Pulmonary artery endothelial cell (primary cell): Measurements from ENCODE around the gene AKIRIN2. TPM values are rescaled to one million over a fixed set of nuclear protein-coding genes. Genes with fewer than 3 reads are reported as not detected.
"Not testable (repeated sequence)": the region's sequence is repeated elsewhere in the genome, so short reads cannot be mapped to it uniquely, and the experiment has no call there.

Source experiments
- DNase-seq: peaks from one replicate; pipeline ENCODE4 v3.0.0-alpha.2; 2011; ENCODE audit warnings: low read depth, low spot score
- total RNA-seq: library from RNA; depleted of rRNA; stranded (reverse); fragments of >200 nt; gene quantifications from 2 replicates; pipeline ENCODE4 v1.2.3, GENCODE V29; 2014

AKIRIN2 gene
- total RNA-seq, 1 donor from 2014 or later, result 18.5 TPM

DNA sequence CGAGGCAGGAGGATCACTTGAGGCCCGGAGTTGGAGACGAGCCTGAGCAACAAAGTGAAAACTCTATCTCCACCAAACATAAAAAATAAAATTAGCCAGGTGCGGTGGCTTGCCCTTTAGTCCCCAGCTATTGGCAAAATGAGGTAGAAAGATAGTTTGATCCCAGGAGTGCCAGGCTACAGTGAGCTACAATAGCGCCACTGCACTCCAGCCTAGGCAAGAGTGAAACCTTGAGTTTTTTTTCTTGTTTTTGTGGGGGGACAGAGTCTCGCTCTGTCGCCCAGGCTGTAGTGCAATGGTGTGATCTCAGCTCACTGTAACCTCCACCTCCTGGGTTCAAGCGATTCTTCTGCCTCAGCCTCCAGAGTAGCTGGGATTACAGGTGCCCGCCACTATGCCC, 14.1 kb downstream of the AKIRIN2 start:
- not testable (repeated sequence) for DNase-seq

DNA sequence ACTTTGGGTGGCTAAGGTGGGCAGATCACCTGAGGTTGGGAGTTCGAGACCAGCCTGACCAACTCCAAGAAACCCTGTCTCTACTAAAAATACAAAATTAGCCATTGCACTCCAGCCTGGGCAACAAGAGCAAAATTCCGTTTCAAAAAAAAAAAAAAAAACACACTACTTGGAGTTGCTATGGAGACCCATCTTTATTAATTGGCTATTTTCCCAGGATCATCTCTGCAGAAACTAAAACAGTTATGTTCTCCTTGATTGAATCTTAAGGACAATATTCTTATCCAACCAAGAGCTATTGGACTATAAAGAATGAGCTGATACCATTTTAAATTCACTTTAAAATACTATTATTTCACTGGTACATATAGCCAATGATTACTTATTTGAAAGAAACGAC, 14.7 kb downstream of the AKIRIN2 start:
- no peak for DNase-seq

DNA sequence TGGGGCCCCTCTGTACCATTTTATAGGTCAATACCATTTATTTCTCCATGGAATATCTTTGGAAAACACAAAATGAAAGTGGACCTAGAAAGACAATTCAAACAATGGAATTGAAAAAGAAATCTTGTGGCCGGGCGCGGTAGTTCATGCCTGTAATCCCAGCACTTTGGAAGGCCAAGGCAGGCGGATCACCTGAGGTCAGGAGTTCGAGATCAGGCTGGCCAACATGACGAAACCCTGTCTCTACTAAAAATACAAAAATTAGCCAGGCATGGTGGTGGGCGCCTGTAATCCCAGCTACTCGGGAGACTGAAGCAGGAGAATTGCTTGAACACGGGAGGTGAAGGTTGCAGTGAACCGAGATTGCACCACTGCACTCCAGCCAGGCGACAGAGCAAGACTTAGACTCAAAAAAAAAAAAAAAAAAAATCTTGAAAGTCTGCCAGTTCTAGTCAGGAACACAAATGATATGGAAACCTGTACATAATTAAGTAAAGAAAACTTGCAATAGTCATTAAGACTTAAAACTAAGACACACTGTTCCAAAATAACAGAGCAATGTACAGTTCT, 15.3 kb downstream of the AKIRIN2 start:
- DNase-seq, result not testable (repeated sequence)

DNA sequence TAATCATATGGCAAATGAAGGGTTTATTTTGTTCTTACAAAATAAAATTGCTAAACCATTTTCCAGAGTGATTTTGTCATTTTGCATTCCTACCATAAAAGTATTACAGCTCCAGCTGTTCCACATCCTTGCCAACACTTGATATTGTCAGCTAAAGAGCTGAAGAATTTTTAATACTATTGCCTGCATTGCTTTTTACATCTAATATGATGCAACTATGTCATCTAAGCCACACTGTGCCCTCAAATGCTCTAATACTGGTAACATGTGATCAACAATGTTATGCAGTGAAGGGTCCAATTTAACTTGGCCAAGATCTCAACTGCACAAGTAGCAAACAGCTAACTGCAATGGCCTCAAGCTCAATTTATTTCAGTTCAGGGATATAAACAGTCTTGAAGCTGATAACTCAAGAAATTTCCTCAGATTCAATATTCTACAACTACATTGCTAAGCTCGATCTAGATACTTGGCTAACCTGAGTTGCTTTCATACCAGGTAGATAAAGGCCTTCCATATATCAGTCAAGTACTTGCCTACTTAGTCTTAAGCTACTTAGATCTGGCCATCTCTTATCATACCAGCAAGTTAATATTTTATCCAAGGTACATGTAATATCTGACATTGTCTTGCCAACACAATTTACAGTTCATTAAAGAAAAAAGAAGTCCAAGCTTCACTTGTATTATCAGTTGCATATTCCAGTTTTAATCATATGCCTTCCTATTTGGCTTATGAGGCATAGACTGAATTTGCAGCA, 17.0 kb downstream of the AKIRIN2 start:
- no peak for DNase-seq

- no peak for DNase-seq
Measured at GRCh38 chr6:87683890-87684289, 18.1 kb downstream of the AKIRIN2 start.

DNA sequence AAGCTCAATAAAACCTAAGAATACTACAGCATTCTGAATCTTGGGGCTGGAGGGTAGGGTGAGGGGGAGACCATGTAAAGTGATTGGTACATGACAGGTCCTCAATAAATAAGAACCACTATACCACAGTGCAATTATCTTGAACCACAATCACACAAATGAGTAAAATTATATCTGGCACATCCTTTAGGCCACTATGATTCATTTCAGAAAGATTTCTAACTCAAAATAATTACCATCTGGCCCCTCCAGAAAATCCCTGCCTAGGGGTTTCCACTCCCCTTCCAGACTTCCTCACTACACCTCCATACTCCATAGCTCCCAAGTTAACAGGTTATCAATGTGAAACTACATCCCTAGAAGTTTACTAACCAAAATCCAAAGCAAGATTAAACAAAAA, 19.7 kb downstream of the AKIRIN2 start:
- DNase-seq, result no peak

DNA sequence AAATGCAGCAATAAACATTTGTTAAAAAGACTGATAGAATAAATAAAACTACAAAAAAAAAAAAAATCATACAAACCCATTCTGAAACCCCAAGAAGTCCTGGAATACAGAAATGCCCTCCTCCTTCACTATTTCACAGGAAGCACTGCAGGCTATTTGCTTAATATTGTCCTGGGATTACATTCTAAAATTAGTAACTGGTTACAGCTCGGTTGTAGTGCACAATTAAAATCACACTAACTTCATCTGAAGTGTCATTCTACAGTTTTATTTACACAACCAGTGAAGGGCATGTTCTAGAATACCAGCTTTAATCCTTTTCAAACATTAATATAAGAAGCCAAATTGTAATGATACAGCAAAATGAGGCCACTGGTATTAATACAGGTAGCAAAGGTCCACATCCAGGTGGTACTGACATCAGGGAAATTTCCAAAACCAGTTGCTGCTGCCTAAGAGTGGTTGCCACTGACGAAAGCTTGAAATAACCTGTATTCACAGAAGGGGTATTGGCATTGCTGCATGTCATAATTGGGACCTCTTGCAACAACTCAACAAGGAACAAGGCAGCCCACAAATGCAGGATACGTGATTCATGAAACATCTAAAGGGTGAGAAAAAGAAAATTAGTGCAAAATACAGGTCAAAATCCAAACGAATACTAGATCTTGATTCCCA, 26.9 kb downstream of the AKIRIN2 start:
- DNase-seq, result no peak

- no peak for DNase-seq
Measured at GRCh38 chr6:87674290-87674689, 27.7 kb downstream of the AKIRIN2 start.

DNA sequence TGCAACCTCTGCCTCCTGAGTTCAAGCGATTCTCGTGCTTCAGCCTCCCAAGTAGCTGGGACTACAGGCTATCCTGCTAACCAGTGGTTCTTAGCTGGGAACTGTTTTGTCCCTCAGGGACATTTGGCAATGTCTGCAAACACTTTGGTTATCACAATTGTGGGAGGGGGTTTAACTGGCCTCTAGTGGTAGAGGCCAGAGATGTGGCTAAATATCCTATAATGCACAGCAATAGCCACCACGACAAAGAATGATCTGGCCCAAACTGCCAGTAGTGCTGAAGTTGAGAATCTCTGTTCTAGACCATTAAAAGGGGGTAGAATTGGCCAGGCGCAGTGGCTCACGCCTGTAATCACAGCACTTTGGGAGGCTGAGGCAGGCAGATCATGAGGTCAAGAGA, 28.8 kb downstream of the AKIRIN2 start:
- no peak for DNase-seq

DNA sequence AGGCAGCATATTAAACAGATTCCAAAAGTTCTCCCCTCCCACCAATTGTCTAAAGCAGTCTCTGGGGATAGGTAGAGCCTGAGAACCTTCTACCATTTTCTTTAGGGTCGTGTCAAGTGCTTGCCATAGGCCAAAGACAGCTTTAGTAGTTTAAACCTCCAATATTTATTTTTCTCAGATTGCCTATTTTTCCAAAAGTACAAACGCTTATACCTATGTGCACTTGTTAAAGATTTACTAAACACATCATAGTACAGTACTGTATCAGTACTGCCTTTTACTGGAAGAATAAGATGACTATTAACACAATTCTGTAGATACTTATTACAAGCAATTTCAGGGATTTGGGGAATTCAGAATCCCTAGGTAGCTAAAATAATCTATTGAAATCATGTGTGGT, 29.4 kb downstream of the AKIRIN2 start:
- DNase-seq, result no peak

GRCh38 chr6:87671555-87672029, 30.4 kb downstream of the AKIRIN2 start:
- no peak for DNase-seq

DNA sequence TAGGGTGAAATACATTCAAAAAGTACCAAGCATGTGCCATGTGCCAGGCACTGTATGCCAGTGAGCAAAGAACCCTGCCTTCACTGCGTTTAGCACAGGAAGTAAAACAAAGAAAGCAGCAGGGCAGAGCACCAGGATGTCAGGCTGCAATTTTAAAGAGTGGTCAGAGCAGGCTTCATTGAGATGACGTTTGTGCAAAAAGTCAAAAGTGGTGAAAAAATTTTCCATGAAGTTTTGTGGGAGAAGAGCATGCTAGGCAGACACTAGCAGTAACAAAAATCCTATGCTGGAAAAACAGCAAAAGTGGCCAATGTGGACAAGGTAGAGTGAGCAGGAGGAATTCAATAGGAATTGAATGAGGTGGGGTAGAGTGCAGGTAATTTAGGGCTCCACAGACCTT, 31.3 kb downstream of the AKIRIN2 start:
- no peak for DNase-seq

- no peak for DNase-seq
Measured at GRCh38 chr6:87669051-87669450, 33.0 kb downstream of the AKIRIN2 start.

DNA sequence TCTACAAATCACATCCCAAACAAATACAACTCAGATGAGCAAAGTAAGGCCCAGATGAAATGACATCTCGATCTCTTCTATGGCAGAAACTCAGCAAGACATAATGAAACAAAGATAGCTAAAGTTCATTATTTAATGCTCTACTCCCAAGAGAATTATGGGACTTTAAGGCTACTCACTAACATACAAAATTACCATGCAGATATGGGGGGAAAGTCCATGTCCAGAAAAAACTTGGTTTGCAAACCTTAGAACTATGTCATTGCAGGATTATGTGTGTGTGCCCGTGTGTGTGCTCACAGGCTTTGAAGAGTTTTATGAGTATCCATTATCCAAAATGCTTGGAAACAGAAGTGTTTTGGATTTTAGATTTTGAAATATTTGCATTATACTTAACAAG, 34.0 kb downstream of the AKIRIN2 start:
- DNase-seq, result no peak

DNA sequence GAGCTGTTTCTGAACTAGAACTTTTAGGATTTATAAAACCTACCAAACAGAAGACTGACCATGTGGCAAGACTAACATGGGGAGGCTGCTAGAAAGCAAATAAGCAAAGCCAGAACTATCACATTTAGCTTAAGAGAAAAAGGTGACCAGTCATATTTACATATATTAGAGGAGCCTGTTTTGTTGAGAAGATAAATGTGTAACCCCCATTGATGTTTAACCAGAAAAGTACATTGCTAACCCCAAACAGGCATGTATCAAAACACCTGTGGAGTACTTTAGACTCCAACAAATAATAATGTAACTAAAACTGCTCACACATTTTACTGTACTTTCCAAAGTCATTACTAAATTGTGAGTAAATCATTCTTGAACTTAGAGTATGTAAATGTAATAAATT, 35.0 kb downstream of the AKIRIN2 start:
- DNase-seq, result no peak

- no peak for DNase-seq
Measured at GRCh38 chr6:87664921-87665485, 37.0 kb downstream of the AKIRIN2 start.

- DNase-seq, result no peak
Measured at GRCh38 chr6:87663434-87663833, 38.6 kb downstream of the AKIRIN2 start.

- no peak for DNase-seq
Measured at GRCh38 chr6:87661503-87661902, 40.5 kb downstream of the AKIRIN2 start.

DNA sequence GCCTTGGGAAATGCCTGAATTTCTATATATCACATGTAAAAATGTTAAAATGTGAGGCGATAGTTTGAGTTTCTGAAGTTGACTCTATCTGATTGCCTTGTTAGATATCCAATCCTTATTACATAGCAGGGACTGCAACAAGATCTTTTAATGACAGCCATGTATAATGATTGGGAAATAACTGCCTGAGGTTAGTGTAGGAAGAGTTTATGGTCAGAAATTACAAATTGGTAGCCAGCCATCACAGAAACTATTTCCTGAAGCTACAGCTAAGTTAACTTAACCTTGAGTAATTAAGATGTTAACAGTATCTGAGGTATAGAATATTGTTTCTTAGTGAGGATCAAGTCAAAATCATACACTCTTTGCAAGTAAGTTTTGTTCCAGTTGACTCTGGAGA, 41.0 kb downstream of the AKIRIN2 start:
- DNase-seq, result no peak

GRCh38 chr6:87660226-87660911, 41.7 kb downstream of the AKIRIN2 start:
- DNase-seq, result no peak

GRCh38 chr6:87658516-87658915, 43.5 kb downstream of the AKIRIN2 start:
- DNase-seq, result no peak

GRCh38 chr6:87656857-87657256, 45.2 kb downstream of the AKIRIN2 start:
- no peak for DNase-seq
